GM21447 (cell line): ENCODE measurements around the gene RNF103.
A peak's percentile ranks its signal among the peaks of the same experiment; 100 is the strongest.

Source experiments
- ATAC-seq: cut with Tn5 transposase; IDR thresholded peaks from one replicate; pipeline ENCODE4 v1.9.1; 2021; ENCODE audit not compliant: unreplicated experiment

RNF103 gene

DNA sequence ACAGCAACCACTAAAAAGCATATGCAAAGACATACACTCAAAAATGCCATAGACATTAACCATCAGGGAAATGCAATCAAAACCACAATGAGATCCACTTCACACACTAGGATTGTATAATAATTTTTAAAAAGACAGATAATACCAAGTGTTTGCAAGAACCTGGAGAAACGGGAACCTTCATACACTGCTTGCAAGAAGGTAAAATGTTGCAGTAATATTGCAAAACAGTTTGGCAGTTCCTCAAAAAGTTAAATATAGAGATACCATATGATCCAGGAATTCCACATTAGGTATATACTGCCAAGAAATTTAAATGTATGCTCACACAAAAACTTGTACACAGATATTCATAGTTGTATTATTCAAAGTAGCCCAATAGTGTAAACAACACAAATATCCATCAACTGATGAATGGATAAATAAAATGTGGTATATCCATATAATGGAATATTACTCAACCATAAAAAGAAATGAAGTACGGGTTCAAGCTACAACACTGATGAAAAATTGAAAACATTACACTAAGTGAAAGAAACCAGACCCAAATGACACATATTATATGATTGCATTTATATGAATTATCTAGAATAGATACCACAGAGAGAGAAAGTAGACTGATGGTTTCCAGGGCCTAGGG is 45.7 kb downstream of the RNF103 start:
- no peak for ATAC-seq

DNA sequence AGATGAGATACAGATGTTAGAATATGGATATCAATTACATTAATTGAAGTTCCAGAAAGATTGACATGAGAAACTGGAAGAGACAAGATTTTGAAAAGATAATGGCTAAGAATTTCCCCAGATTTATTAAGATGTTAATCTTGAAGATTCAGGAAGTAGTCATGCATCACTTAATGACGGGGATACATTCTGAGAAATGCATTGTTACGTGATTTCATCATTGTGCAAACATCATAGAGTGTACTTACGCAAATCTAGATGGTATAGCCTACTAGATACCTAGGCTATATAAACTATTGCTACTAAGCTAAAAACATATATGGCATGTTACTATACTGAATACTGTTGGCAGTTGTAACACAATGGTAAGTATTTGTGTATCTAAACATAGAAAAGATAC is 53.6 kb downstream of the RNF103 start:
- ATAC-seq = no peak

DNA sequence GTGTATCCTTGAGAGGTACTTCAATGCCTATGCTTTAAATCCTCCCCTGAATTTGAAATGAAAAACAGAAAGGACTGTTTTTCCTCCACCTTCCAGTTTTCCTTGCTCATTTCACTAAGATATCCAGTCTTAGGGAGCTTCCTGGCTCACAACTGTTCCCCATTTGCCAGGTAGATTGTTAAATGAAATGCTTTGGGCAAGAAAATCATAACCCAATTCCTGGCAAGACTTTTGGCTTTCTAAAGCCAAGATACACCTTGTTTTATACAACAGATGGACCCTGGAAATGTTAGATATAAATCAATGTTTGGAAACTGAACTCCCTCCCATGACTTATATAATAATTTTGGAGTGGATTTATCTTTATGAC is 56.9 kb downstream of the RNF103 start:
- no peak for ATAC-seq

DNA sequence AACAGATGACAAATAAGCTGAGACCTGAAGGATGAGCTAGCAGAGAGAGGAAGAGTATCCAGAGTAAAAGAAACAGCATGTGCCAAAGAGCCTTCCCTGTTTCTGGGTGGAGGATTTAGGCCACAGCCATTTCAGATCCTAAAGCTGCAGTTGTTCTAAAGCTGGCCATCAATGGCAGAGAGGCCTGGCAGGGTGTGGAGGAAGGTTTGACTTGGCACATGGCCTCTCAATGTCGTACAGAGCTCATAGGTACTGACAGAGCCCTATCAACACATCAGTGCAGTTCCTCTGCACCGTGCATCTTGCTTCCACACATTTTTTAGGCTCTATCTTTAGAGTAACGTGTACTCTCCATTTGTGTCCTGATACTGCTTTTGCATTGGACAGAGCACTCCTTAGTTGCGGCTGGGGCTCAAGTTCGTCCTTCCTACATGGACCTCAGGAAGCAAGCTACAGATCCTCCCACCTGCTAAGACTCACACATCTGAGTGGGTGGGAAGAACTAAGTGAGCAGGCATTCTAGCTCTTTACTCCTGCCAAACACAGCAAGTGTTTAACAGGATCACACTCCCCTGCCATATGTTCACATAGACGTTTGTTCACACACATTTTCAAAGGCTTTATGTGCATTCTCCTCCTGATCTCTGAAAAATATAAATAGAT is 57.4 kb downstream of the RNF103 start:
- ATAC-seq = no peak

DNA sequence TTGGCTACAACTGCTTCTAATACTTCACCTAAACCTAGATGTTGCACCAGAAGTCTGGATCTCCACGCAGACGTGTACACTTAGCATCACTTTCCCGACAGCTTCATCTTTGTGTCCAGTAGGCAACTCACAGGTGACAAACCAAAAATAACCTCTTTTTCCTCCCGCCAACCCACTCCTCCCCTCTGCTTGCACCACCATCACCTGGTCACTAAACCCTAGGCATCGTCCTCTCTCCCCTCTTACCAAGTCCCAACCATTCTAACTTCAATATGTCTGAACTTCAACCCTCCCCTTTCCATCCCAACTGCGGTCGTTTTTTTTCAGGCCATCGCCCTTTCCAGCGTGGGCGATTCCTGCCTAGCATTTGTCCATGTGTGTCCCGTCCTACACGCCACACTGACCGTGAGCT is 60.0 kb downstream of the RNF103 start:
- no peak for ATAC-seq

DNA sequence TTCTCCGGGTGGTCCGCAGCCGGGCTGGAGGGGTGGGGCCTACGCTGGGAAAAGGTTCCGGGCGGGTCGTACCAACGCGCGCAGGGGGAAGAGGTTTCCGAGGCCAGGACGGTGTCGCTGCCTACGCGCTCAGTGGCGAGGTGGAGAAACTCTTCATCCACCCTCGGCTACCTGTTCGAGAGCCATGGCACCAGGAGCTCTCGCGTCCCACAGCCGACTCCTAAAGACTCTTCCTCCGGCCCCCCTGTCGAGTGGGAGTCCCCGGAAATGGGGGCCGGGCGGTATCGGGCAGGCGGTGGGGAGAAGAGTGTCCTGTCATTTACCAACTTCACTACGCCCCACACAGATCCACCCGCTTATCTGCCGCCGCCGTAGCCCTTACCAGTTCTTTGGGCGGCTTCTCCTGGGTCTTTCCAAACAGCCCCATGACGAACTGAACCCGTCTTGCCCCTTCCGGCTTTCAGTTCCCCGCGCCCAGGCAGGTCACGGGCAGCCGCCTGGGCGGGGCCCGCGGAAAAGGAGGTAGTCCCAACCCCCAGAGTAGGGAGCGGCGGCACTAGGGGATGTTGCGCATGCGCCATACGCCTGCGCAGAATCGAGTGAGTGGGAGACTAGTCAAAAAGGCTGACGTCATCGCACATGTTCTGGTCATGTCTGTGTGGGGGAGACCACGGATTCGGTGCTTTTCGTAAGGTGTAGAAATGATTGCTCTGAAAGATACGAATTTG is 60.6 kb downstream of the RNF103 start, which contains the start of gene CHMP3:
Gene CHMP3, minus strand, starts transcription at position 522 of the 728 bp plus-strand sequence. Its CDS starts 95 bp downstream, at position 427.
- ATAC-seq = peak; percentile 80

DNA sequence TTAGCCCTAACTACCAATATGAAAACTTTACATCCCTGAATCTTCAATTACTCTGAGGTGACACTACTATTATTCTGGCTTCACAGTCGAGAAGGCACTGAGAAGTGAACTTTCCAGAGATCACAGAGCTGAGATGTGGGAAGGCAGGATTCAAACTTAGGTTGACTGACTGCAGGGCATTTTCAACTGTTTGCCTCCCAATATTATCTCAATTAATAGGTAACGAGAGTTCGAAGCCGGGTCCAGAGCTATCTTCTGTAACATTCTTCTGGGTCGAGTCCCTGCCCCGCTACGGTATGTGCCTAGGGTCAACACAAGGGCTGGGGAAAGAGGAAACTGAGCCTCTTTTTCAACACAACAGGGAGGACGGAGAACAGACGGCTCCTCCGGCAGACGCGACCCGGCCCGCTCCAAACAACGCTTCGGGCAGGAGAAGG is 61.2 kb downstream of the RNF103 start:
- peak; percentile 16 for ATAC-seq

DNA sequence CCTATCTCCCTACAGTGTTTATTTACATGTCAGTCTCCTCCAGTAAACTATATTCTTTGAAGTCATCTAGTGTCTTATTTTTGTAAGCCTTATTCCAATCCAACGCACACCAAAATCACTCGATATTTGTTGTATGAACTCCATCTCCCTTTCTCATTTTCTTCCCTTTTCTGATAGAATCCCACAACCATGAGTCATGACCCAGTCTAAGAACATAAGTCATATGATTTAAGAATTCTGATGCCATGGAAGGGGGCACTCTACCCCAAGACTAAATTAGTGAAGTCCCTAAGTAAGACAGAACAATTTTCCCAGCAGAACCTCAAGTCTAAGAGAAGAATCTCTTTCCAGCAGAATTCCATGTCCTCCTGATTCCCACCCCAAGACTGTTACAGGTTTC is 65.8 kb downstream of the RNF103 start:
- no peak for ATAC-seq

DNA sequence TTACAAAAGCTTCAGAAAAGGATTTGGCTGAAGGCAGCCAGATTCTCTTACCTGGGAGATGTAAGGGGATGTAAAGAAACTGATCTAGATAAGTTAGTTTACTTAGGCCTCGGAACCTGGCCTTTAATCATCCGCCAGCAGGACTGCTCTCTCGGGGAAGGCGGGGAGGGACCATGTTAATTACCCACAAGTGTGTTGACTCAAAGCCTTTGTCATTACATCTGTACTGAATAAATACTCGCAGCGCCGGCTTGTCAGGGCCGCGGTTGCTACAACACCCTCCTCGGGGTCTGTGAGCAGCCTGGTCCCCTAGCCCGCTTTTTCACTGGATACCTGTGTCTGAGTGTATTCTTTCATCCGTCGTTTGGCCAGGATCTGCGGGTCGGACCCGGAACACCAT is 67.2 kb downstream of the RNF103 start:
- ATAC-seq = no peak
